GM21367 (cell line): ENCODE results near the gene C9orf50.
"Not testable (repeated sequence)": the region's sequence is repeated elsewhere in the genome, so short reads cannot be mapped to it uniquely, and the experiment has no call there.

Experiments used
- ATAC-seq: cut with Tn5 transposase; IDR thresholded peaks from one replicate; pipeline ENCODE4 v1.9.1; 2021; ENCODE audit not compliant: unreplicated experiment

Gene C9orf50, protein sequence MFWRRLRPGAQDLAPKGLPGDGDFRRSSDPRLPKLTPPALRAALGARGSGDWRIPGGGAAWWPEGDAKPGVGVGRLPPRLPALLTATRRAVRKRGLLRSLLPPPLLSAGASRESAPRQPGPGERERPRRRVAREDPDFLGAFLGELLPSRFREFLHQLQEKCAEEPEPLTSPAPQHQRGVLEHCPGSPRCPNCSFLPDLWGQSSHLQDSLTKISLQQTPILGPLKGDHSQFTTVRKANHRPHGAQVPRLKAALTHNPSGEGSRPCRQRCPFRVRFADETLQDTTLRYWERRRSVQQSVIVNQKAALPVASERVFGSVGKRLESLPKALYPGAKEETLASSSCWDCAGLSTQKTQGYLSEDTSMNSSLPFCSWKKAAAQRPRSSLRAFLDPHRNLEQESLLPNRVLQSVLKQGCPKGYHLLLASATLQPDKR

DNA sequence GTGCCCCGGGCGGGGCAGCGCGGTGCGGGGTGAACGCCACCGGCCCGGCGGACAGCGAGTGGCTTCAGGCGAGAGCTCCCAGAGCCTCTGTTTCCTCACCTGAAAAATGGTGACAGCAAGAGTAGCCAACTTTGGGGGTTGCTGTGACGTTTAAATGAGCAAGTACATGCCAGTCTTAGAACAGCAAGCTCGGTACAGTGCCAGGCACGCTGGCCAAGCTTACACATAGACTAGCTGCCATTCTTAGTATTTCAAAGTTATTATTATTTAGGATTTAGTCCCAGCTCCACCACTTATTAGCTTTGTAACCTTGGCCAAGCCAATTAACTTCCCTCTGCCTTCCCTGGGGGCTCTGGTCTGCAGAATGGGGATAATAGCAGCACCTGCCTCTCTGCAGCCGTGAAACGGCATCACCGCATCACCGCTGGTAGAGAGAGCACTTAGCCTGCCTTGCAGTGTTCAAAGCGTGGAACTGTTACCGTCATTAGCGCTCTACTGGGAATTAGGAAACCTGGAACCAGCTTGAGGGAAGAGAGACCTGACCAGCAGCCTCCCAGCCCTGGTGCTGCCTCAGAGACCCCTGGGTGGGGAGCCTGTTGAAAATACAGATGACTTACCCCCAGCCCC is at the start of gene C9orf50:
Gene C9orf50 (minus strand): TSS at position 433 of the 627 bp plus-strand sequence. CDS start 527 bp downstream, outside the sequence.
- ATAC-seq, result no peak

DNA sequence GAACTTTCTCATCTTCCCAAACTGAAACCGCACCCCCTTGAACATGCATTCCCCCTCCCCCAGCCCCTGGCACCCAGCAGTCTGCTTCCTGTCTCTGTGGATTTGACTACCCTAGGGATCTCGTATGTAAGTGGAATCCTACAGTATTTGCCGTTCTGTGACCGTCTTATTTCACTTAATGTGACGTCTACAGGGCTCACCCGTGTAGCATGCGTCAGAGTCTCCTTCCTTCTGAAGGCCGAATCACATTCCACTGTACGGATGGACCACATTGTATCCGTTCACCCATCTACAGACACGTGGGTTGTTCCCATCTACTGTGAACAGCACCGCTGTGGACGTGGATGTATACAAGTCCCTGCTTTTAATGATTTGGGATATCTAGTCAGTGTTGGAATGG is 49.0 kb upstream of the C9orf50 start:
- ATAC-seq, result no peak

- ATAC-seq, result no peak
Observed at GRCh38 chr9:129669141-129669718, 48.3 kb upstream of the C9orf50 start.

DNA sequence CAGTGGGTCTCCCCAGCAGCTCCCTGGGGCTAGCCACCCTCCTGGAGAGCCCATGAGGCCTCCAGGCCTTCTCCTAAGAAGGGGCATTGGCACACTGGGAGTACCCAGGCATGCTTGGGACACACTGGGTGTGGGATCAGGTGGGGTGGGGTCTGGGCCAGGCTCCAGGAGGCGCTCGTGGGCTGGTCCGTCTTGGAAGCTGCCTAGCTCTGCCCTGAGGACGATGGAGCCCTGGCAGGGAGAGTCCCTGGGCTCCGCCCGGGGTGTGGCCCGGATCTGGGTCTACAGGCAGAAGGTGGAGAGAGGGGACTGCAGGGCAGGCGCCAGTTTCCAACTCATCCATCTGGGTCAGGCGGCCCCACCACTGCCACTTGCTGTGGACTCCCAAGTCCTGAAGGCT is 46.9 kb upstream of the C9orf50 start:
- ATAC-seq, result no peak

- no peak for ATAC-seq
Observed at GRCh38 chr9:129667378-129667777, 46.5 kb upstream of the C9orf50 start.

DNA sequence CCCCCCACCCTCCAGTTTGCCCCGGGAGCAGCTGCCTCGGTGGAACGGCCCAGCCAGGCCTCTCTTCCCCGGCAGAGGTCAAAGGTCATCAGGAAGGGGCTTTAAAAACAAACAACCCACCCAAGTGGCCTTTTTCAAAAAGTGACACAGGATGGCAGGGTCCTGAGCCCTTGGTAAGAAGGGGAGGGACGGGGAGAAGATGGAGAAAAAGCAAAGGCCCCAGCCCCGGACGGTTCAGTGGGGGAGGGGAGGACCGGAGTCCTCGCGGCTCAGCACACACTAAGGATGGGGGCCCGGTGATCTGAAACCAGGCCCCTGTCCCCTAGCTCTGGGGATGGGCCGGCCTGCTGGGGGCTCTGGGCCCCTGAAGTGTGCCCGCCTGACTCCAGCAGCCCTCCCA is 45.7 kb upstream of the C9orf50 start:
- ATAC-seq, result no peak

- no peak for ATAC-seq
Observed at GRCh38 chr9:129665814-129666520, 45.1 kb upstream of the C9orf50 start.

- no peak for ATAC-seq
Observed at GRCh38 chr9:129665389-129665775, 44.5 kb upstream of the C9orf50 start, which contains the start of gene PRRX2. Gene PRRX2 (plus strand): TSS chr9:129665647. CDS start chr9:129665868, 221 bp downstream.

GRCh38 chr9:129664746-129665388 is 44.0 kb upstream of the C9orf50 start:
- no peak for ATAC-seq

DNA sequence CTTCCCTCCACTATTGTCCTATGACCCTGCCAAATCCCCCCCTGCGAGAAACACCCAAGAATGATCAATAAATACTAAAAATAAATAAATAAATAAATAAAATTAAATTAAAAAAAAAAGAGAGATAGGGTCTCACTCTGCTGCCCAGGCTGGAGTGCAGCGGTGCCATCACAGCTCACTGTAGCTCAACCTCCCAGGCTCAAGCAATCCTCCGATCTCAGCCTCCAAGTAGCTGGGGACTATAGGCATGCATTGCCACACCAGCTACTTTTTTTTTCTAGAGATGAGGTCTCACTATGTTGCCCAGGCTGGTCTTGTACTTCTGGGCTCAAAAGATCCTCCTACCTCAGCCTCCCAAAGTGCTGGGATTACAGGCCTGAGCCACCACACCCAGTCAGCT is 41.3 kb upstream of the C9orf50 start:
- ATAC-seq, result not testable (repeated sequence)

GRCh38 chr9:129661029-129661428 is 40.1 kb upstream of the C9orf50 start:
- ATAC-seq, result no peak

GRCh38 chr9:129656795-129657390 is 36.0 kb upstream of the C9orf50 start:
- no peak for ATAC-seq

GRCh38 chr9:129655696-129656095 is 34.8 kb upstream of the C9orf50 start:
- no peak for ATAC-seq

- no peak for ATAC-seq
Observed at GRCh38 chr9:129655154-129655553, 34.3 kb upstream of the C9orf50 start.

- no peak for ATAC-seq
Observed at GRCh38 chr9:129654554-129655040, 33.7 kb upstream of the C9orf50 start.

GRCh38 chr9:129653823-129654553 is 33.1 kb upstream of the C9orf50 start:
- no peak for ATAC-seq

GRCh38 chr9:129650680-129651235 is 29.9 kb upstream of the C9orf50 start:
- ATAC-seq, result no peak

DNA sequence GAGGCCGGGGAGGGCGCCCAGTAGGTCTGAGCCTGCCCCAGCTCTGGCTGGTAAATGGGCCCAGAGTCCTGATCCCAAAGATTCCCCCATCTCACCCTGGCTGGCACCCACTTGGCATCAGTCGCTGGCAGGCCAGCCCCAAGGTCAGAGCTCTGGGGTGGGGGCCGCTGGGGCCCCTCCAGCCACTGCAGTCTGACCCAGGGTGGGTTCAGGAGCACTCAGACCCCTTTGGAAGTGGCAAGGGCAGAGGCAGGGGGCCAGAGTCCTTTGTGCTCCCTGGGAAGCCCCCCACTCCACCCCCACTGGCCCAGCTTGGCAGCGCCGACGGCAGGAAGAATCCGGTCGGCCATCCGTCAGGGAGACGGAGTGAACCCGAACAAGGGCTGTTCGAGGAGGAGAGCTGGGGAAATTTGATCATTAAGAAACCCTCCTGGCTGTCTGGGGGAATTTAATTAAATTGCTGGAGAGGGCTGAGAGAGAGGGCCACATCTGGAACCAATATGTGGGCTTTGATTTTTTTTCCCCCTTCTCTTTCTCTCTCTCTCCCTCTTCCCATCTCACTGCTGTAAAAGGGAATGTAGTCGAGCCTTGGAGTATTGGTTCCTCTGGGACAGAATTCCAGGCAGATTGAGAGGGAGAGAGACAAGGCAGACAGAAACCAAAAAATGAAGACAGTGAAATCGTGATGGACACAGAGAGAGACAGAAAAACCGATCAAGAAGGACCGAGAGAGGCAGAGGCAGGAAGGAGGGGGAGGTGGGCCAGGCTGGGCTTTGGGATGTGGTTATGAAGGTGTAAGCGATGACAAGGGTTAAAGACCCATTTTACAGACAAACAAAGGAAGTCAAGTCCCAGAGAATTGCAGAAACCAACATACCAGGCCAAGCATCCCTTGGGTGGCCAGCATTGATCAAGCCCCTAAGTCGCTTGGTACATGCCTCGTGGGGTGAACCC is 29.1 kb upstream of the C9orf50 start:
- no peak for ATAC-seq
